Liver (tissue), 3 donors: ENCODE data around the gene MEGF11.

Experiments used
- ATF3 ChIP-seq: IDR thresholded peaks from 2 replicates; pipeline ENCODE4 v1.6.1; 2016; ENCODE audit warnings: antibody characterized with exemption
- CTCF ChIP-seq: fragments of 150-350 bp; IDR thresholded peaks from 2 replicates; pipeline ENCODE4 v1.5.1; 2017; ENCODE audit warnings: improper control_type of control experiment, low read depth, low read length; ENCODE audit not compliant: missing input control
- GABPA ChIP-seq, 2 donors: IDR thresholded peaks in 1 of 2; conservative IDR thresholded peaks in 1 of 2; 2 replicates each; pipeline ENCODE4 v1.6.1; 2016; ENCODE audit warnings: antibody characterized with exemption in 2 of 2, mild to moderate bottlenecking in 1 of 2, moderate library complexity in 1 of 2
- JUND ChIP-seq, 2 donors: IDR thresholded peaks; 2 replicates each; pipeline ENCODE4 v1.6.1; 2016; ENCODE audit warnings: antibody characterized with exemption in 2 of 2
- MAX ChIP-seq: IDR thresholded peaks from 2 replicates; pipeline ENCODE4 v1.6.1; 2016; ENCODE audit warnings: antibody characterized with exemption
- RAD21 ChIP-seq, 2 donors: IDR thresholded peaks; 2 replicates each; pipeline ENCODE4 v1.6.1; 2016; ENCODE audit warnings: antibody characterized with exemption in 2 of 2, mild to moderate bottlenecking in 2 of 2
- REST ChIP-seq: IDR thresholded peaks from 2 replicates; pipeline ENCODE4 v1.6.1; 2016; ENCODE audit warnings: antibody characterized with exemption, mild to moderate bottlenecking
- RXRA ChIP-seq, 2 donors: IDR thresholded peaks; 2 replicates each; pipeline ENCODE4 v1.6.1; 2017 to 2018; ENCODE audit warnings: antibody characterized with exemption in 2 of 2, mild to moderate bottlenecking in 1 of 2
- SP1 ChIP-seq: IDR thresholded peaks from 2 replicates; pipeline ENCODE4 v1.6.1; 2018; ENCODE audit warnings: antibody characterized with exemption, mild to moderate bottlenecking
- TAF1 ChIP-seq: conservative IDR thresholded peaks from 2 replicates; pipeline ENCODE4 v1.6.1; 2016; ENCODE audit warnings: antibody characterized with exemption, mild to moderate bottlenecking
- YY1 ChIP-seq: IDR thresholded peaks from 2 replicates; pipeline ENCODE4 v1.6.1; 2016; ENCODE audit warnings: antibody characterized with exemption, mild to moderate bottlenecking
- ZBTB33 ChIP-seq: IDR thresholded peaks from 2 replicates; pipeline ENCODE4 v1.6.1; 2016; ENCODE audit warnings: antibody characterized with exemption
- donor health status: healthy.
- donor health status: healthy.

GRCh38 chr15:66169023-66169422, 84.5 kb downstream of the MEGF11 start:
- no peak for TF ChIP-seq RAD21 (IDR thresholded peaks at IDR 0.05)
- TF ChIP-seq CTCF: no peak
- no peak for TF ChIP-seq SP1
- no peak for TF ChIP-seq GABPA (IDR thresholded peaks at IDR 0.05 in 1 of 2, conservative IDR thresholded peaks at IDR 0.05 in 1 of 2)
- TF ChIP-seq RXRA (IDR thresholded peaks at IDR 0.05): no peak
- no peak for TF ChIP-seq JUND (IDR thresholded peaks at IDR 0.05)
- no peak for TF ChIP-seq MAX
- no peak for TF ChIP-seq ZBTB33
- TF ChIP-seq REST: no peak
- TF ChIP-seq ATF3: no peak
- no peak for TF ChIP-seq TAF1
- TF ChIP-seq YY1: no peak
